Measurements from ENCODE around the gene PHGDH. TPM values are rescaled to one million over a fixed set of nuclear protein-coding genes. Genes with fewer than 3 reads are reported as not detected.

Gene PHGDH
- total and polyA plus RNA-seq, 2 donors (not counting 3 experiments of a cell fraction or from before 2014, with no cell fraction given) = 37.9 to 120 TPM

GRCh38 chr1:119715542-119715941 is 3.8 kb downstream of the PHGDH start:
- FAIRE-seq (no peak), DNase-seq (ENCODE audit: low read depth, low spot score) (no peak)
- ChIA-PET POLR2A (no interaction called here), CTCF (interaction anchor here (1.0 kb wide), 1 partner anchor 41 kb away, joined by 3 read pairs; no protein-coding TSS in a partner anchor)
- Histone ChIP-seq H3K9ac (replicated peaks; ENCODE audit: extremely low read depth, insufficient read depth, low read length) (no peak overlapping the region), H4K20me1 (replicated peaks; ENCODE audit: control insufficient read depth, extremely low read depth, insufficient read depth, low read length) (no peaks in the 10 kb centered on the region), H3K9me1 (replicated peaks; ENCODE audit: control insufficient read depth, extremely low read depth, insufficient read depth, low read length) (no peaks in the 10 kb centered on the region), H3K27ac (ENCODE audit: insufficient read depth, low read depth, low read length) (no peak overlapping the region), H3K4me2 (ENCODE audit: insufficient read depth, low read length) (no peak overlapping the region), H3K79me2 (ENCODE audit: control insufficient read depth, insufficient read depth, low read length) (peaks cover 24% of the 10 kb centered on the region), H3K4me3 (replicated peaks in 1 of 3; ENCODE audit: insufficient read depth in 1 of 3, low read depth in 1 of 3, low read length in 3 of 3) (no peak overlapping the region), H3K9me3 (replicated peaks; ENCODE audit: control insufficient read depth, insufficient read depth, low read length) (no peaks in the 10 kb centered on the region), H3K27me3 (ENCODE audit: control insufficient read depth in 2 of 2, insufficient read depth in 2 of 2, low read length in 2 of 2) (no peaks in the 10 kb centered on the region), H3K4me1 (ENCODE audit: control insufficient read depth, extremely low read depth, insufficient read depth, low read length) (peaks cover 9% of the 10 kb centered on the region), H3K36me3 (ENCODE audit: control insufficient read depth in 2 of 2, extremely low read depth in 1 of 2, insufficient read depth in 2 of 2, low read length in 2 of 2) (no peaks in the 10 kb centered on the region), H2AFZ (ENCODE audit: low read depth, low read length) (no peak overlapping the region)
- dilution Hi-C loops (cut with MboI; ENCODE audit: extremely low pct_ligation_motif_present, low sequenced_read_pairs) = no loop called here
- BruUV-seq (replicated peaks) = no TSS peak
- no peak for TF ChIP-seq POLR2AphosphoS5 (IDR thresholded peaks at IDR 0.05; ENCODE audit: insufficient read depth, low read depth, low read length)
- TF ChIP-seq MAX (IDR thresholded peaks at IDR 0.05; ENCODE audit: insufficient read depth, insufficient read length) = no peak
- TF ChIP-seq MYC (IDR thresholded peaks at IDR 0.05; ENCODE audit: low read depth, low read length) = no peak
- no peak for TF ChIP-seq FOS (IDR thresholded peaks at IDR 0.05; ENCODE audit: borderline replicate concordance, insufficient read depth, low read length)
- TF ChIP-seq CTCF (IDR thresholded peaks at IDR 0.05; ENCODE audit: extremely low read depth in 1 of 2, insufficient read depth in 1 of 2, low read depth in 1 of 2, low read length in 2 of 2) = no peak
- TF ChIP-seq GATA2 (IDR thresholded peaks at IDR 0.05; ENCODE audit: insufficient read depth, insufficient read length, low read depth, low read length) = no peak
- TF ChIP-seq POLR2A (IDR thresholded peaks at IDR 0.05; ENCODE audit: low read depth, low read length) = no peak
- TF ChIP-seq EZH2 (IDR thresholded peaks at IDR 0.05; ENCODE audit: borderline replicate concordance, low read depth, low read length, severe bottlenecking) = no peak
- intact Hi-C loops (cut with micrococcal nuclease) = no loop called here
